GM18858 (cell line): Measurements from ENCODE around the gene FNDC8.
"Not testable (repeated sequence)": the region's sequence is repeated elsewhere in the genome, so short reads cannot be mapped to it uniquely, and the experiment has no call there.

Source experiments
- ATAC-seq: cut with Tn5 transposase; IDR thresholded peaks from one replicate; pipeline ENCODE4 v1.9.1; 2021; ENCODE audit not compliant: unreplicated experiment

FNDC8 gene

GRCh38 chr17:35141681-35142466, 20.5 kb downstream of the FNDC8 start, which contains the start of gene NLE1:
Gene NLE1 (minus strand): TSS chr17:35142303. CDS start chr17:35142275, 28 bp downstream.
- peak; percentile 74 for ATAC-seq

GRCh38 chr17:35142467-35142796, 21.0 kb downstream of the FNDC8 start:
- no peak for ATAC-seq

GRCh38 chr17:35144840-35145239, 23.4 kb downstream of the FNDC8 start:
- ATAC-seq, result no peak

GRCh38 chr17:35146214-35146833, 24.9 kb downstream of the FNDC8 start:
- no peak for ATAC-seq

GRCh38 chr17:35147375-35147905, 26.0 kb downstream of the FNDC8 start, which contains the start of gene UNC45B:
Gene UNC45B (plus strand): TSS chr17:35147817. CDS start chr17:35148264, 447 bp downstream.
- no peak for ATAC-seq

GRCh38 chr17:35148144-35148543, 26.7 kb downstream of the FNDC8 start:
- ATAC-seq, result no peak

- ATAC-seq, result no peak
These were observed 28.5 kb downstream of the FNDC8 start for GRCh38 chr17:35149941-35150340.

GRCh38 chr17:35151080-35151479, 29.7 kb downstream of the FNDC8 start:
- ATAC-seq, result not testable (repeated sequence)

- ATAC-seq, result no peak
These were observed 31.2 kb downstream of the FNDC8 start for GRCh38 chr17:35152421-35153140.

- ATAC-seq, result no peak
These were observed 33.1 kb downstream of the FNDC8 start for GRCh38 chr17:35154196-35155165.

GRCh38 chr17:35155246-35155645, 33.8 kb downstream of the FNDC8 start:
- ATAC-seq, result no peak

GRCh38 chr17:35159940-35160339, 38.5 kb downstream of the FNDC8 start:
- ATAC-seq, result no peak

- ATAC-seq, result no peak
These were observed 39.2 kb downstream of the FNDC8 start for GRCh38 chr17:35160354-35161201.

- ATAC-seq, result no peak
These were observed 39.9 kb downstream of the FNDC8 start for GRCh38 chr17:35161281-35161761.

GRCh38 chr17:35162755-35163154, 41.3 kb downstream of the FNDC8 start:
- no peak for ATAC-seq

GRCh38 chr17:35163886-35164285, 42.5 kb downstream of the FNDC8 start:
- ATAC-seq, result no peak

- ATAC-seq, result no peak
These were observed 43.3 kb downstream of the FNDC8 start for GRCh38 chr17:35164716-35165115.

GRCh38 chr17:35166526-35166925, 45.1 kb downstream of the FNDC8 start:
- ATAC-seq, result no peak

- ATAC-seq, result no peak
These were observed 45.6 kb downstream of the FNDC8 start for GRCh38 chr17:35167046-35167445.
